Measurements from ENCODE around the gene CPXM1.
"Not testable (repeated sequence)": the region's sequence is repeated elsewhere in the genome, so short reads cannot be mapped to it uniquely, and the experiment has no call there.

CPXM1 gene

GRCh38 chr20:2820896-2821869, 20.8 kb upstream of the CPXM1 start:
- DNase-seq, result peak; percentile 26

DNA sequence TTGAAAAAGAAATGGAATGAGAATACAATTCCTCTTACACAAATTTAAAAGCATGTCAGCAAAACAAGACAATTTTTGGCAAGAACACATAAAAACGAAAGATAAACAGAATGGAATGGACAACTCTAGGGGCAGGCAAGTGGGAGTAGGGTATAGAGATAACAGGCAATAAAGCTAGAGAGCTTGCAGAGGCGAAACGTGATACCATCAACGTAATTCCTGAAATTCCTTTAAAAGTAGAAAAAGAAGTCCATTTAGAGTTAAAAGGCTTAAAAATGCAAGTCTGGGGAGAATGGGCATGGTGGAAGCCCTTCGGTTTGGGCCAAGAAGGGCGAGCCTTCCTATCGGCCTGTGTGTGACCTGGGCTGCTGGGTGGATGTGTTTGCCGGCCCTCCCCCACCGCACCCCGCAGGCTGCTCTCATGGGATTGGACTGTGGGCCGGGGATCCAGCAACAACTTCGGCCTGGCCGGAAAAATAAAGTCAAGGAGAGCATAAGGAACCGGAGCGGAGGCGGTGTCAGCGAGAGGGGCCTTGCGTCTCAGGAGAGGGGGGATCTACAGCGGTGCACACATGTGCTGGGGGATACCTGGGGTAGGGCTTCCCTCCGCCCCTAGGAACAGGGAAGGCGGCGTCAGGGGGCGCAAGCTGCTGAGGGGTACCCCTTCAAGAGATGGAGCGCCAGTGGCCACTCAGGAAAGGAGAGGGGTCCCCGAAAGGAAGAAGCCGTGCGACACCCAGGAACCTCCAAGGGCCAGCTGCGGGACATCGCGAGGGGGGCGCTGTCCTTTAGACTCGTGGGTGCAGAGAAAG, 19.9 kb upstream of the CPXM1 start:
- peak; percentile 35 for DNase-seq

- DNase-seq, result no peak
Measured at GRCh38 chr20:2817891-2818595, 17.6 kb upstream of the CPXM1 start.

DNA sequence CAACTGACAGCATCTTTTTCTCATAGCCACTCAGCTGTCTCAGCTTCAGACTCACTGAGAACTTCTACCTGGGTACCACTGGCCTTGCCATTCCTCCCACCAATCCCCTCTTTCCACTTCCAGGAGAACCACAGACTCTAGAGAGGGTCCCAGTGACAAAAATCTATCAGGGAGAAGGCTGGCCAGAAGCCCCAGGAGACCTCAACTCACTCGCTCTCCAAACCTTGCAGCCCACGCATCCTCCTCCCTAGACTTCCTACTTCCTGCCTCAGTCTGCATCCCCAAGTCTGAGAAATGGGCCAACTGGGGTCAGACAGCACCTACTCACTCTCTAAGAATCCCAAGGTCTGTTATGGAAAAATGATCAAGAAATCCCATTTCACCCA, 16.9 kb upstream of the CPXM1 start:
- no peak for DNase-seq

GRCh38 chr20:2816583-2817340, 16.3 kb upstream of the CPXM1 start:
- DNase-seq, result no peak

- no peak for DNase-seq
Measured at GRCh38 chr20:2816030-2816582, 15.7 kb upstream of the CPXM1 start, which contains the start of gene TMEM239. TMEM239 (plus strand) TSS chr20:2816364; CDS start chr20:2816555, 191 bp downstream.

DNA sequence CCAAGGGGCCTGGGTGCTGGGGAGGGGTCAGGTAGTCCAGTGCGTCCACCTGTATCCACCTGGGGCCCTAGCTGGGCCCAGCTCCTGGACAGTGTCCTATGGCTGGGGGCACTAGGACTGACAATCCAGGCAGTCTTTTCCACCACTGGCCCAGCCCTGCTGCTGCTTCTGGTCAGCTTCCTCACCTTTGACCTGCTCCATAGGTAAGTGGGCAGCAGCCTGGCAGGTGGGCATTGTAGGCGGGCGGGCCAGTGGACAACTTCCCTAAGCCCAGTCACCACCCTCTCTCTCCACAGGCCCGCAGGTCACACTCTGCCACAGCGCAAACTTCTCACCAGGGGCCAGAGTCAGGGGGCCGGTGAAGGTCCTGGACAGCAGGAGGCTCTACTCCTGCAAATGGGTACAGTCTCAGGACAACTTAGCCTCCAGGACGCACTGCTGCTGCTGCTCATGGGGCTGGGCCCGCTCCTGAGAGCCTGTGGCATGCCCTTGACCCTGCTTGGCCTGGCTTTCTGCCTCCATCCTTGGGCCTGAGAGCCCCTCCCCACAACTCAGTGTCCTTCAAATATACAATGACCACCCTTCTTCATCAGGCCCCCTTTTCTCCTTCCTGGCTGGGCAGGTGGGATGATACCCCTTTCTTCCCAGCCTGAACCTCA, 14.9 kb upstream of the CPXM1 start:
- DNase-seq, result no peak

- peak; percentile 53 for DNase-seq
Measured at GRCh38 chr20:2814587-2815051, 14.2 kb upstream of the CPXM1 start, which contains the start of gene C20orf141. C20orf141 (plus strand) TSS chr20:2814987; CDS start chr20:2815185, 198 bp downstream.

DNA sequence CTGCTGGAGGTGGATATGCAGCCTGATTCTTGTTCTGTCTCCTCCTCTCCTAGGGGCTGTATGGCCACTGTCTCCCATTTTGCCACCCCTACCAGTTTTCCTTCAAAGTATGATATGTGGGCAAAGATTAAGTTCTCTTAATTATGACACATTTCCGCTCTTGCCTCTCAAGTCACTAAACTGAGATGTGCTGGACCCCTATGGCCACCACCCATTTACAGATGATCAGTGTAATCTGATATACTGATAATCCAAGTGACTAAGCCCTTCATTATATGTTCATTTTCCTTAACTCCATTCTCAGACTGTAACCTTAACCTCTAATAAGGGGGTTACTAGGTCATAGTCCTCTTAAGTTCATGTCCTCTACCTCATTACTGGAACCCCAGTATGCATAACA, 13.6 kb upstream of the CPXM1 start:
- no peak for DNase-seq

DNA sequence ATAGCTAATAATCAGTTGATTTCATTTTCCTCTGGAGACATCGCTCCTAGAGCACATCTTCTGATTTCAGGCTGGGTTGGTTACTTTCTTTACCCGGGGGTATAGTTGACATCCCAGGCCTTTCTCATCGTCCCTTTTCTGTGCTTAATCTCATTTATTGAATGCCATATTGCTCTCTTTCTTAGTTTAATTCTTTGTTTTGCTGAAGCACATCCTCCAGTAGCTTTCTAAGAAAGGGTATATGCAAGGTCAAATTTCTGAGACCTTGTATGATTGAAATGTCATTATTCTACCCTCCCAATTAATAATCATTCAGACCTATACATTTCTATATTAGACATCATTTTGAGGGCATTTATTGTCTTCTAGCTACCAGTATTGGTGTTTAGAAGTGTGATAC, 11.8 kb upstream of the CPXM1 start:
- no peak for DNase-seq

- no peak for DNase-seq
Measured at GRCh38 chr20:2809690-2810089, 9.3 kb upstream of the CPXM1 start.

- DNase-seq, result not testable (repeated sequence)
Measured at GRCh38 chr20:2807929-2808328, 7.5 kb upstream of the CPXM1 start.

- no peak for DNase-seq
Measured at GRCh38 chr20:2807019-2807418, 6.6 kb upstream of the CPXM1 start.

DNA sequence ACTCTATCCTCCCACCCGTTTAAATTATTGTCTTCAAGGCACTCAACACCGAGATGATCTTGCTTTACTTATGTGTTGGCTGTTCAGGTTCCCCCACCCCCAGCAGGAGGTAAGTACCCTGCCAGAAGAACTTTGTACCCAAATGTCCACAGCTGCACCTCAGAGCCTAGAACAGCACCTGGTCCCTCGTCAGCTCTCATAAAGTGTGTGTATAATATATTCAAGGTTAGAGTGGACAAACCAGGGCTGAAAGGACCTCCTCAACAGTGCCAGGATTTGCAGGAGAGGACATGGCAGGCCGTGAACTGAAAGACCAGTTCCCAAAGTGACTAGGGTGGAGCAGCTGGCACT, 5.9 kb upstream of the CPXM1 start:
- no peak for DNase-seq

- no peak for DNase-seq
Measured at GRCh38 chr20:2805689-2806350, 5.4 kb upstream of the CPXM1 start.

DNA sequence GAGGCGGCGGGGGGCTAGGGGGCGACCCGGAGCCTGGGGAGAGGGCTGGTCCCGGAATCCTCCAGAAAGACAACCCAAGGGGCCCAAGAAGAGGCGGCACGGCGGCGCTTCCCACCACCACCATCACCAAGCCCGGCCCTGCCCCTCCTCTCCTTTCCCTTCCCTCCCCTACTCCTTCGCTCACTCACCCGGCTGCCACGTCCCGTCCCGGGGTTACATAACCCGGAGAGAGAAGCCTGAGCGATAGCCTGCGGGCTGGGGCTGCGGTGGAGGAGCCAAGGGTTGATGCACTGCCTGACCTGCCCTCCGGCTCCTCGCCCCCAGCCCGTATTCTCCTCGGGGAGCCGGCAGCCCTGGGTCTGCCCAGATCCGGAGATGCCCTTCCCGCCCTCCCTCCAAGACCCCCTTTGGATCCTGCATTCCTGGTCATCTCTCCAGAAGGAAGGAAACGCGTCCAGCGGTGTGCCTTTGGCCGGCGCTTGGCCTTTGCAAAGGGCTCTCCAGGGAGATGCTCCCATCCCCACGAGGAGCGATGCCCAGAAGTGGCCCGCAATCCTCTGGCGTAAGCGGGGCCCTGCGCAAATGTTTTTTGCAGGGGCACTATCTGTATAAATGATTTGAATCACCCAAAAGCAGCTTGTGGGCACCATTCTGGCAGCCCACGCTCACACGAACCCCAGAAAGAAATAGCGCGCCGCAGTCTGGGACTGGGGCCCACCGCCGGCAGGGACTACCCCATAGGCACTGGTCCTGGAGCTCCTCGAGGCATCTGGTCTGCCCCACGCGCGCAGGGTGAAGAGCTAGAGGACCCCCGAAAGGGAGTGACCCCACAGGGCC, 4.6 kb upstream of the CPXM1 start:
- DNase-seq, result peak; percentile 30

DNA sequence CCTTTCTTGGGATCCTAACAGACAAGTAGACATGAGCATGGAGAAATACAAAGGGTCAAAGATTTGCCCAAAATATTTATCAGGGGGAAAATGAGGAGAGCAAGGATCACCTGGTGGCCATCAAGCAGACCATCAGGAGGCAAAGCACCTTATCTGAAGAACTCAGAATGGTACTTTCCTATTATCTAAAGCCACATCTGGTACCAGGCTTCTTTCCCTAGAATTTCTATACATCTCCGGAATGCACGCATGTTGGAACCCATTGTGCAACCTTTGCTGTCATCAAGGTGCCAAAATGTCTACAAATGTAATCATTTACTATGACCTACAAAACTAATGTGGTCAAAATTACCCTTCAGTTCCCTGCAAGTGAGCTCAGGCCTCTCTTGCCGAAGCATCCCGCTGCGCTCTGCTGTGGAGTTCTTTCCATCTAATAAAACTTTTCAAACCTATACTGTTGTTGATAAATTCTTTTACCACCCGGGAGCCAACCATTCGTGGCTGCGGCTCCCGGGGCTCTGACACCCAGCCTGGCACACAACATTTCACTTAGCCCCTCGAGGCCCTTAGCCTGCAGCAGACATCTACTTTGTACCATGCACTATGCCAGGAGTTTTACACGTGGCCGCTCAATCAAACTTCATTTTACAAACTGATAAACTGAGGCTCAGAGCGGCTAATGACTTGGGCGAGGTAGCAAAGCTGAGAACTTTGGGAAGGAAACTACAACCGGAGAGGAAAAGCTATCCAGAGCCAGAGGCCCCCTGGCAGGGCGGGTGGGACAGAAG, 3.8 kb upstream of the CPXM1 start:
- DNase-seq, result no peak

GRCh38 chr20:2801286-2801728, 880 bp upstream of the CPXM1 start:
- no peak for DNase-seq

Measured in eye (tissue), 1 donor.